Tibial nerve (tissue), 3 donors: ENCODE measurements around the gene RHBDL1.

Experiments used
- POLR2A ChIP-seq, 2 donors: fragments of 450-650 bp; IDR thresholded peaks; one replicate each; pipeline ENCODE4 v1.6.1; 2017; ENCODE audit warnings: antibody characterized with exemption in 2 of 2, mild to moderate bottlenecking in 2 of 2, moderate library complexity in 2 of 2
- TF ChIP-seq, protein P1 (sequence below), 5 experiments: fragments of 200-600 bp in 3 of 5; fragments of 450-650 bp in 2 of 5; sonication (generic) in 3 of 5; IDR thresholded peaks; one replicate each; pipeline ENCODE4 v1.5.1; 2016 to 2019; ENCODE audit warnings: antibody characterized with exemption in 5 of 5, mild to moderate bottlenecking in 3 of 5, moderate library complexity in 2 of 5

DNA sequence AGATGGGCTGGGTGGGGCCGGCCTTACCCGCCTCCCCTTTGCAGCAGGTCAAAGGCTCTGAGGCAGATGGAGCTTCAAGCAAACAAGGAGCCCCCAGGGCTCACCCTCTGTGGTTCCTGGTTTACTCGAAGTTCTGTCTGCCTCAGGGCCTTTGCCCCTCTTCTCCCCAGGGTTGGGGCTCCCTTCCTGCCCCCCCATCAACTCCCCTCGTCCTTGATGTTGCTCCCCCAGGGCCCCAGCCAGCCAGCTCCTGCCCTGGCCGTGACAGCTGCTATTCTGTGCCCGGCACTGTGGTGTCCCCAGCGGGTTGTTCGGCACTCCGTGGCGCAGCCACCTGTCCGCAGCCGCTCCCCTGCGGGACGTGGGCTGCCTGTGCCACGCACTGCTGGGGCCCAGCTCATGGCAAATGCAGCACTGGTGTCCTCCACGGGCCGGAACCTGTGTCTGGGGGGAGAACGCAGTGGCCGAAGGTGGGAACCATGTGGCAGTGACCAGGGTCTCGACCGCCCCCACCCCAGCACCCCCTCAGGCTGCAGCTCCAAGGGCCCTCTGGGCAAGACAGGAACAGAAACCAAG, 35.1 kb downstream of the RHBDL1 start:
- no peak for TF ChIP-seq POLR2A (IDR thresholded peaks at IDR 0.05)
- TF ChIP-seq, protein P1, sequence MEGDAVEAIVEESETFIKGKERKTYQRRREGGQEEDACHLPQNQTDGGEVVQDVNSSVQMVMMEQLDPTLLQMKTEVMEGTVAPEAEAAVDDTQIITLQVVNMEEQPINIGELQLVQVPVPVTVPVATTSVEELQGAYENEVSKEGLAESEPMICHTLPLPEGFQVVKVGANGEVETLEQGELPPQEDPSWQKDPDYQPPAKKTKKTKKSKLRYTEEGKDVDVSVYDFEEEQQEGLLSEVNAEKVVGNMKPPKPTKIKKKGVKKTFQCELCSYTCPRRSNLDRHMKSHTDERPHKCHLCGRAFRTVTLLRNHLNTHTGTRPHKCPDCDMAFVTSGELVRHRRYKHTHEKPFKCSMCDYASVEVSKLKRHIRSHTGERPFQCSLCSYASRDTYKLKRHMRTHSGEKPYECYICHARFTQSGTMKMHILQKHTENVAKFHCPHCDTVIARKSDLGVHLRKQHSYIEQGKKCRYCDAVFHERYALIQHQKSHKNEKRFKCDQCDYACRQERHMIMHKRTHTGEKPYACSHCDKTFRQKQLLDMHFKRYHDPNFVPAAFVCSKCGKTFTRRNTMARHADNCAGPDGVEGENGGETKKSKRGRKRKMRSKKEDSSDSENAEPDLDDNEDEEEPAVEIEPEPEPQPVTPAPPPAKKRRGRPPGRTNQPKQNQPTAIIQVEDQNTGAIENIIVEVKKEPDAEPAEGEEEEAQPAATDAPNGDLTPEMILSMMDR (IDR thresholded peaks at IDR 0.05): no peak
